Measurements from ENCODE around the gene AMBRA1. TPM values are rescaled to one million over a fixed set of nuclear protein-coding genes. Genes with fewer than 3 reads are reported as not detected.

AMBRA1 gene
- total RNA-seq, 2 experiments from 2014 or later = 24.6 to 30.7 TPM

GRCh38 chr11:46450846-46451477 lies 142.9 kb downstream of the AMBRA1 start:
- TF ChIP-seq EZH2phosphoT487 (IDR thresholded peaks at IDR 0.05; ENCODE audit: borderline replicate concordance, low read depth, low read length) = no peak
- no peak for TF ChIP-seq CTCF (conservative IDR thresholded peaks at IDR 0.05; ENCODE audit: low read length)
- no peak for DNase-seq (ENCODE audit: low spot score)
- Histone ChIP-seq H3K4me3 (ENCODE audit: low read depth, low read length, poor library complexity, severe bottlenecking) (no peak overlapping the region), H3K9me3 (ENCODE audit: low read length) (no peaks in the 10 kb centered on the region), H4K20me1 (ENCODE audit: insufficient read depth, low read length) (peaks cover 4% of the 10 kb centered on the region; the same call in 1 of the 2 replicates), H2AFZ (ENCODE audit: low read length) (no peak overlapping the region), H3K4me2 (ENCODE audit: low read length) (no peak overlapping the region), H3K9me2 (ENCODE audit: insufficient read depth, low read length) (no peaks in the 10 kb centered on the region), H3K4me1 (ENCODE audit: insufficient read depth, low read length, poor library complexity, severe bottlenecking) (peaks cover 6% of the 10 kb centered on the region), H3K36me3 (ENCODE audit: insufficient read depth, low read length) (peaks cover 3% of the 10 kb centered on the region), H3K27ac (ENCODE audit: low read depth, low read length, poor library complexity, severe bottlenecking) (no peak overlapping the region), H3K79me2 (ENCODE audit: insufficient read depth, low read depth, low read length) (no peaks in the 10 kb centered on the region)
- CTCF ChIA-PET (ENCODE audit: unreplicated experiment) = no interaction called here
- BruUV-seq (replicated peaks) = no TSS peak
- POLR2A ChIA-PET = interaction anchor here (0.6 to 2.1 kb wide), 6 partner anchors 9 to 256 kb away, joined by 3 to 9 read pairs (median 3); no protein-coding TSS in a partner anchor
- intact Hi-C loops (cut with micrococcal nuclease; ENCODE audit: unreplicated experiment) = no loop called here

GRCh38 chr11:46447544-46447943 lies 146.3 kb downstream of the AMBRA1 start:
- DNase-seq (ENCODE audit: low spot score) = no peak
- Histone ChIP-seq H3K79me2 (ENCODE audit: insufficient read depth, low read depth, low read length) (no peaks in the 10 kb centered on the region), H3K4me3 (ENCODE audit: low read depth, low read length, poor library complexity, severe bottlenecking) (no peak overlapping the region), H2AFZ (ENCODE audit: low read length) (no peak overlapping the region), H3K9me2 (ENCODE audit: insufficient read depth, low read length) (no peaks in the 10 kb centered on the region), H3K36me3 (ENCODE audit: insufficient read depth, low read length) (peaks cover 9% of the 10 kb centered on the region), H3K4me1 (ENCODE audit: insufficient read depth, low read length, poor library complexity, severe bottlenecking) (peaks cover 6% of the 10 kb centered on the region), H4K20me1 (ENCODE audit: insufficient read depth, low read length) (peaks cover 4% of the 10 kb centered on the region; the same call in 1 of the 2 replicates), H3K27ac (ENCODE audit: low read depth, low read length, poor library complexity, severe bottlenecking) (no peak overlapping the region), H3K4me2 (ENCODE audit: low read length) (no peak overlapping the region), H3K9me3 (ENCODE audit: low read length) (no peaks in the 10 kb centered on the region)
- intact Hi-C loops (cut with micrococcal nuclease; ENCODE audit: unreplicated experiment) = no loop called here
- TF ChIP-seq EZH2phosphoT487 (IDR thresholded peaks at IDR 0.05; ENCODE audit: borderline replicate concordance, low read depth, low read length) = no peak
- no peak for TF ChIP-seq CTCF (conservative IDR thresholded peaks at IDR 0.05; ENCODE audit: low read length)
- ChIA-PET POLR2A (no interaction called here), CTCF (ENCODE audit: unreplicated experiment) (no interaction called here)
- BruUV-seq (replicated peaks) = no TSS peak
